HepG2 (cell line): ENCODE results near the gene INO80. TPM values are rescaled to one million over a fixed set of nuclear protein-coding genes. Genes with fewer than 3 reads are reported as not detected.

Experiments
- ATF7-NPFF ChIP-seq: sonication (generic); formaldehyde crosslinking; IDR thresholded peaks from 2 replicates; pipeline ENCODE4 v1.8.1; 2023; ENCODE audit warnings: mild to moderate bottlenecking, low read depth, missing genetic modification reagents, moderate library complexity
- CBX5 ChIP-seq: sonication (generic); formaldehyde crosslinking; IDR thresholded peaks from 2 replicates; pipeline ENCODE4 v1.4.0; 2020; ENCODE audit warnings: missing genetic modification reagents, borderline replicate concordance
- HNRNPLL ChIP-seq: fragments of 200-400 bp; formaldehyde crosslinking; IDR thresholded peaks from 2 replicates; pipeline ENCODE4 v1.6.1; 2017; ENCODE audit warnings: mild to moderate bottlenecking, low read depth, low read length; ENCODE audit not compliant: poor library complexity, severe bottlenecking
- PCBP1 ChIP-seq: fragments of 200-400 bp; formaldehyde crosslinking; IDR thresholded peaks from 2 replicates; pipeline ENCODE4 v1.6.1; 2017; ENCODE audit warnings: mild to moderate bottlenecking, low read depth, low read length, borderline replicate concordance
- PRPF4 ChIP-seq: fragments of 200-400 bp; formaldehyde crosslinking; IDR thresholded peaks from 2 replicates; pipeline ENCODE4 v1.6.1; 2016; ENCODE audit warnings: low read length, low read depth; ENCODE audit not compliant: poor library complexity, severe bottlenecking
- ZNF101 ChIP-seq: sonication (generic); formaldehyde crosslinking; IDR thresholded peaks from 2 replicates; pipeline ENCODE4 v1.4.0; 2020; ENCODE audit warnings: mild to moderate bottlenecking, low read depth, missing genetic modification reagents, borderline replicate concordance
- ZNF44 ChIP-seq: sonication (generic); formaldehyde crosslinking; IDR thresholded peaks from 2 replicates; pipeline ENCODE4 v1.5.1; 2020; ENCODE audit warnings: mild to moderate bottlenecking, missing genetic modification reagents
- ZNF660 ChIP-seq: sonication (generic); formaldehyde crosslinking; IDR thresholded peaks from 2 replicates; pipeline ENCODE4 v1.5.1; 2020; ENCODE audit warnings: mild to moderate bottlenecking, low read depth, missing genetic modification reagents, borderline replicate concordance
- ZNF883 ChIP-seq: sonication (generic); formaldehyde crosslinking; IDR thresholded peaks from 2 replicates; pipeline ENCODE4 v1.5.1; 2020; ENCODE audit warnings: mild to moderate bottlenecking, missing genetic modification reagents; ENCODE audit errors: not compliant biosample characterization
- polyA plus RNA-seq, 8 experiments: library from polyadenylated mRNA; depleted of rRNA in 3 of 8; stranded (reverse) in 7 of 8; unstranded in 1 of 8; fragments of >200 nt; fragmentation: Illumina TruSeq in 4 of 8; extraction: Trizol in 4 of 8; gene quantifications; 2 replicates each; pipeline versions ENCODE4 v1.2.1 to v1.2.3, GENCODE V29; 2011 to 2016; ENCODE audit warnings: low read depth in 4 of 8, missing spikeins in 1 of 8, mixed read lengths in 1 of 8; ENCODE audit not compliant: insufficient read depth in 1 of 8
- total RNA-seq, 5 experiments: library from RNA; depleted of rRNA; stranded (reverse); fragments of >200 nt; fragmentation: Illumina TruSeq; extraction: Trizol; gene quantifications; 2 replicates each; pipeline ENCODE4 v1.2.3, GENCODE V29; 2016; ENCODE audit warnings: low read depth in 1 of 5
- TF ChIP-seq, protein P1 (sequence below): sonication (generic); formaldehyde crosslinking; IDR thresholded peaks from 2 replicates; pipeline ENCODE4 v1.4.0; 2020; ENCODE audit warnings: missing genetic modification reagents
- TF ChIP-seq, protein P2 (sequence below): sonication (generic); formaldehyde crosslinking; IDR thresholded peaks from 2 replicates; pipeline ENCODE4 v1.4.0; 2020; ENCODE audit warnings: mild to moderate bottlenecking, low read depth, missing genetic modification reagents

Gene INO80
- total and polyA plus RNA-seq, 2 of the 13 experiments (the other 11 are each of a cell fraction or from before 2014, with no cell fraction given), result 3.6 to 14.8 TPM

DNA sequence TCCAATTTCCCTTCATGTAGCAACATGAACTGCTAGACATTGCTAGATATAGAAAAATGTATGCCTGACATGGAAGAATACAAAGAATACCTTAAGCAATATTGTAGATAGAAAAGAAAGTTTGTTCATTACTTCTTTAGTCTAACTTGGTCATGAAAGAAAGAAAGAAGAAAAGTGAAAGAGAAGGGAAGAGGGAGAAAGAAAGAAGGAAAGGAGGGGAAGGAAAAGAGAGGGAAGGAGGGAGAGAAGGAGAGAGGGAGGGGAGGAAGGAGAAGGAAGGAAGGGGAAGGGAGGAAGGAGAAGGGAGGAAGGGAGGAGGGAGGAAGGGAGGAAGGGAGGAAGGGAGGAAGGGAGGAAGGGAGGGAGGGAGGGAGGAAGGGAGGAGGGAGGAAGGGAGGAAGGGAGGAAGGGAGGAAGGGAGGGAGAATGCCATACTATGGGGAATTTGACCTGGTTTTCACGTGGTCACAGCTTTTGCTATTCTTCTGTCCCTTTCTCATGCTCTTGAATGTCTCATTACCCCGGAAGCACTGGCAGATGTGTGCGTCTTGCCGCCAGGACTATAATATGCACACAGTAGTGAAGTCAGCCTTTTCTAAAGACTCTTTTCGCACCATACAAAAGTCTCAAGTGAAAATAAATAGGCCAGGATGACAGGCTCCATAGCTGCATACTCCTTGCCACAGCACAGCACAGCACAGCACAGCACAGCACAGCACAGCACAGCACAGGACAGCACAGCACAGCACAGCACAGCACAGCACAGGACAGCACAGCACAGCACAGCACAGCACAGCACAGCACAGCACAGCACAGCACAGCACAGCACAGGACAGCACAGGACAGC, 84.6 kb downstream of the INO80 start (continued):
- no peak for TF ChIP-seq ATF7-NPFF (CRISPR knock-in tag)
- no peak for TF ChIP-seq ZNF44 (CRISPR knock-in tag)
- TF ChIP-seq PCBP1, result 0 out of 2 replicates have a peak, but pooled peaks have one; percentile 82
- TF ChIP-seq, protein P1, sequence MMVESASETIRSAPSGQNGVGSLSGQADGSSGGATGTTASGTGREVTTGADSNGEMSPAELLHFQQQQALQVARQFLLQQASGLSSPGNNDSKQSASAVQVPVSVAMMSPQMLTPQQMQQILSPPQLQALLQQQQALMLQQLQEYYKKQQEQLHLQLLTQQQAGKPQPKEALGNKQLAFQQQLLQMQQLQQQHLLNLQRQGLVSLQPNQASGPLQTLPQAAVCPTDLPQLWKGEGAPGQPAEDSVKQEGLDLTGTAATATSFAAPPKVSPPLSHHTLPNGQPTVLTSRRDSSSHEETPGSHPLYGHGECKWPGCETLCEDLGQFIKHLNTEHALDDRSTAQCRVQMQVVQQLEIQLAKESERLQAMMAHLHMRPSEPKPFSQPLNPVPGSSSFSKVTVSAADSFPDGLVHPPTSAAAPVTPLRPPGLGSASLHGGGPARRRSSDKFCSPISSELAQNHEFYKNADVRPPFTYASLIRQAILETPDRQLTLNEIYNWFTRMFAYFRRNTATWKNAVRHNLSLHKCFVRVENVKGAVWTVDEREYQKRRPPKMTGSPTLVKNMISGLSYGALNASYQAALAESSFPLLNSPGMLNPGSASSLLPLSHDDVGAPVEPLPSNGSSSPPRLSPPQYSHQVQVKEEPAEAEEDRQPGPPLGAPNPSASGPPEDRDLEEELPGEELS (CRISPR knock-in tag), result no peak
- TF ChIP-seq CBX5 (CRISPR knock-in tag), result no peak
- TF ChIP-seq, protein P2, sequence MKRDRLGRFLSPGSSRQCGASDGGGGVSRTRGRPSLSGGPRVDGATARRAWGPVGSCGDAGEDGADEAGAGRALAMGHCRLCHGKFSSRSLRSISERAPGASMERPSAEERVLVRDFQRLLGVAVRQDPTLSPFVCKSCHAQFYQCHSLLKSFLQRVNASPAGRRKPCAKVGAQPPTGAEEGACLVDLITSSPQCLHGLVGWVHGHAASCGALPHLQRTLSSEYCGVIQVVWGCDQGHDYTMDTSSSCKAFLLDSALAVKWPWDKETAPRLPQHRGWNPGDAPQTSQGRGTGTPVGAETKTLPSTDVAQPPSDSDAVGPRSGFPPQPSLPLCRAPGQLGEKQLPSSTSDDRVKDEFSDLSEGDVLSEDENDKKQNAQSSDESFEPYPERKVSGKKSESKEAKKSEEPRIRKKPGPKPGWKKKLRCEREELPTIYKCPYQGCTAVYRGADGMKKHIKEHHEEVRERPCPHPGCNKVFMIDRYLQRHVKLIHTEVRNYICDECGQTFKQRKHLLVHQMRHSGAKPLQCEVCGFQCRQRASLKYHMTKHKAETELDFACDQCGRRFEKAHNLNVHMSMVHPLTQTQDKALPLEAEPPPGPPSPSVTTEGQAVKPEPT (CRISPR knock-in tag), result no peak
- TF ChIP-seq ZNF101, result no peak
- no peak for TF ChIP-seq HNRNPLL
- no peak for TF ChIP-seq ZNF660 (CRISPR knock-in tag)
- no peak for TF ChIP-seq ZNF883 (CRISPR knock-in tag)
- TF ChIP-seq PRPF4, result no peak
